ENCODE measurements around the gene PI3.

PI3 gene

DNA sequence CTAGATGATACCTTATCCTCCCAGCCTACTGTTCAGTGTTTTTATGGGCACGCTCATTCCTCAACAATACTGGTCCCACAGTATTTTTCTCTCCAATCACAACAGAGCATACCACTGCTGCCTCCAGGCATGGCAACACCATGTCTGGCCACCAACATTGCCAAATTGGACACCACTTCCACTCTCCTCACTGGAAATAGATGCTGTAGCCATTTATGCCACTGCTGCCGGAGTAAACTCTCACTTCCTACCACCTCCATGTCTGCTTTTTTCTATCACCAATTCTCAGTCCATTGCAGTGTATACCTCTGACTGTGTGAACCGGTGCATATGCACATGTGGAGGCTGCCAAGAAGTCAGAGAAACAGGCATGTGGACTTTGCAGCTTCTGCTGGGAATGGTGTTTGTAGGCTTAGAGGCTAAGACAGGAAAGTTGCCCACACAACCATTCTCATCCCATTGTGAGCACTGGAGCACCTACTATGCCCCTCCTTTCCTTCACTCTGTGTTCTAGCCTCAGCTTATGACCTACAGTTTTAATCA lies 14.4 kb downstream of the PI3 start:
- DNase-seq, result no peak

DNA sequence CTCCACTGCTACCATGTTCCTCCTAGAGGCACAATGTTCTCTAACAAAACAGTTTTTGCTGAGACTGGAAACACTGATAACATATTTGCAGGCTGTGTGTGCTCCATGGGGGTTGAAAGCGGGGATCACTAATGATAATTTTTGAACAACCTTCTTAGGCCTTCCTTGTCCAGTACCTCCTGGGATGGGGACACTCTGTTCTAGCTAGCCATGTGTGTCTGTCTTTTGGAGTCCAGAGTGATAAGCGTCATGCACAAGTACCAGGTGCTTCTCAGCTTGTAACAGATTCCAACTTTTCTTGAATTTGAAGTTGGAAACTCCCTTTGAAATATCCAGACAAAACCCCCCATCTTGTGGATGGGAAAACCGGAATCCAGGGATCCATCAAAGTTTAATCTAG lies 15.2 kb downstream of the PI3 start:
- no peak for DNase-seq

DNA sequence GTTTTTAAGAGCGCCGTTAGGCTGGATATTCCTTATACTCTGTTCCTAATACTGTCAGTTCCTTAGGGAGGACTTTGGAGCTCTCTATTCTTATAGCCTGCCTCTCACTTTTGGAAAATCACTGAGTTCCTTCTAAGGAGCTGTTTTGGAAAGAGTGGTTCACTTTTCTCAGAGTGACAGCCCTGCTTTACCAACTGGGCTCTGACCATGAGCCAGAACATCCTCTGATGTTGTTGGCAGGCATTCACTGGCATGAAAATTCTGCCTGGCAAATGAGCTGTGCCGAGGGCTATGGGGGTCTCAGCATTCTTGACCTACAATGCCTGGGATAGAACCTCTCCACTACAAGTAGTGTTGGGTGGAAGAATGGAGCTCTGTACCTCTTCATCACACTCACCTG lies 17.2 kb downstream of the PI3 start:
- DNase-seq, result no peak

DNA sequence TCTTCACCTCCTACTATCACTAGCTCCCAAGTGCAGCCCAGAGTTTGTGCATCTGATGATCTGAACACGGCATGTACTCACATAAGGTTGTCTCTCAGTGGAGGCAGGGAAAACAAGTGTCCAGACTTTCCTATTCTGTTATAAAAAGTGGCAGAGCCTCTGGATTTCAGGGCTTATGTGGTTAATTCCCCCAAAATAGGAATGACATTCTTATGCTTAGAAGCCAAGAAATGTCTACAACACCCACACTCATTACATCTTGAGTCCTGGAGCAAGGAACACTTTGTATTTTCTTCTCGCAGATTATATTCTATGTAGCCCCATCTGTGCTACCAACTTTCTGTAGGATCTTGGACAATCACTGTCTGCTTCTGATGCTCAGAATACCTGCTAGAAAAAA lies 18.6 kb downstream of the PI3 start:
- no peak for DNase-seq

DNA sequence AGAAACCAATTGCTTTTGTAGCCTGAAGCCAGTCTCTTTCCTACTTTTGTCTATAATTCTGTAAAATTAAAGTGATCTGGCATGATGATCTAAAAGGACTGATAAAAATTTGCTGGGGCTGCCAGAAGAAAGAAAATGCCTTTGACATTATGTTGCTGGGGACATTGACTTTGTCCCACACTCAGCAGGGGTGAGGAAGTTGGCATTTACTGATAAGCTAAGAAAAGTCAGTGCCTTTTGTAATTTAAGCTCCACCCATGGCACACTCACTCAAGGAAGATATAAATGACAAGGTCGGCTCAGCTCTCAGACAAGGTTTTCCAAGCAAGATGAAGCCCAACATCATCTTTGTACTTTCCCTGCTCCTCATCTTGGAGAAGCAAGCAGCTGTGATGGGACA lies 32.0 kb downstream of the PI3 start, which contains the start of gene SEMG1:
Gene SEMG1, plus strand, starts transcription at position 309 of the 400 bp plus-strand sequence. Its CDS starts 21 bp downstream, at position 330.
- DNase-seq, result no peak

DNA sequence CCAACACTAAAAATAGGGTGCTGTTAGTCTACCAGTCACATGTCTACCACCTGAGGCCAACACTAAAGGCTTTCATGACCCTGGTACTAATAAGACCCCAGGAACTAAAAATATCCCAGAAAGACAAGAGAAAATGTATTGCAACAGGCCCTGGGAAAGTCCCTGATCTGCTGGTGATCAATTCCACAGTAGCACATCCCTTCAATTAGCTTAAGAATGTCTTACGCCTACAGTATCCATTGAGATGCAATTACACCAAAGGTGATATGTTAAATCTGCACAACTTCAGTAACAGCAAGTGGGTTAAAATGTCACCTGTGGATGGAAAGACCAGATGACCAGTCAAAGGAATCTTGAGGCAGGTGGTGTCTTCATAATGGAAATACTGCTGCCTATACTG lies 35.2 kb downstream of the PI3 start:
- DNase-seq, result no peak

DNA sequence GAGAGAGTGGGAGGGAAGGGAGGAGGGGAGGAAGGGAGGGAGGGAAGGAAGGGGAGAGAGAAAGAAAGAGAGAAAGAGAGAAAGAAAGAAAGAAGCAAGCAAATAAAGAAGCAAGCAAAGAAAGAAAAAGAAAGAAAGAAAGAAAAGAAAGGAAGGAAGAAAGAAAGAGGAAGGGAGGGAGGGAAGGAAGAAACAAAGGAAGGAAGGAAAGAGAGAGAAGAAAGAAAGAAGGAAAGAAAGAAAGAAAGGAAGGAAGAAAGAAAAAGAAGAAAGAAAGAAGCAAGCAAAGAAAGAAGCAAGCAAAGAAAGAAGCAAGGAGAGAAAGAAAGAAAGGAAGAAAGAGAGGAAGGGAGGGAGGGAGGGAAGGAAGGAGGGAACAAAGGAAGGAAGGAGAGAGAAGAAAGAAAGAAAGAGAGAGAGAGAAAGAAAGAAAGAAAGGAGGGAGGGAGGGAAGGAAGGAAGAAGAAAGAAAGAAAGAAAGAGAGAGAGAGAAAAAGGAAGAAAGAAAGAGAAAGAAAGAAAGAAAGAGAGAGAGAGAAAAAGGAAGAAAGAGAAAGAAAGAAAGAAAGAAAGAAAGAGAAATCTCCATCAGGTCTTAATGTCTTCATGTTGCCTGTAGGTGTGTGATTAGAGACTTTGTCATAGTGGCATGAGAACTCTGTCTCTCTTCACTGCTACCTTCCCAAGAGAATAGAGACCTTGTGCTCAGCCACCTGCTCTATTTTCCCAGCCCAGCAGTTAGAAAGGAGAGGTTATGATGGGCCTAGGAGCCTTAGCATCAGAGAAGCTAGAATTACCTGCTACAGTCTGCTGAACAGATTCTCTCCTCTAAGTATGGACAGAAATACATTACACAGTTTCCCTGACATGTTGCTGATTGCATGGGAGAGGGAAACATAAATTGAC lies 37.1 kb downstream of the PI3 start:
- no peak for DNase-seq

DNA sequence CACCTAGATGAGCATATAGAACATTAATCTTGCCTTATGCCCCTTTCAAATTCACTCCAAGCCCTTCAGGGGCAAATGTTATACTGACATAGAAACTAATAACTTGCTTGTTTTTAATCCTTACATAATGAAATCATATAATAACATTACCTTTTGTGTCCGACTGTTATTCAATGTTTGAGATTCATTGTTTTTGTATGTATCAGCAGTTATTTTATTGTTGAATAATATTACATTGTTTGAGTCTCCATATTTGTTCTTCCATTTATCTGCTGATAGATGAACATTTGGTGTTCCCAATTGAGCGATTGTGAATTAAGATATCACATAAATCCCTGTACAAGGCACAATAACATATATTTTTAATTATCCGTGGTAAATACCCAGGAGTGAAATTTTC lies 38.1 kb downstream of the PI3 start:
- DNase-seq, result no peak

DNA sequence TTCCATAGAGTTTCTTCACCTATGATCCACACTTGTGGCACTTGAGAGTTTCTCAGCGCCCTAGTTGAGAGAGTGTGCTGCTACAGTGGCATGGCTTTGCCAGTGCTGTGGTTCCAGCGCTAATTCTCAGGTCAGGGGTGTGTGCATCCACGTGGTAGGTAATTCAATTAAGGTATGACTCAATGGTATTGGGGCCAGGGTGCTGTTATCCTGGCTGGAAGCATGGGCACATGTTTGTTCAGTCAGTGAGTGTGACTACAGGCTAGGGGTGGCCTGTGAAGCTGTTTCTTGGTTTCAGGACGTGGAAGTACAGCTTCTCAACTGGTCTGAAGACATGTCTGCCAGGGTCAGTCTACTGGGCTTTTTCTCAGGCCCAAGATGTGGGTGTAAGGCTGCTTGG lies 43.4 kb downstream of the PI3 start:
- no peak for DNase-seq

DNA sequence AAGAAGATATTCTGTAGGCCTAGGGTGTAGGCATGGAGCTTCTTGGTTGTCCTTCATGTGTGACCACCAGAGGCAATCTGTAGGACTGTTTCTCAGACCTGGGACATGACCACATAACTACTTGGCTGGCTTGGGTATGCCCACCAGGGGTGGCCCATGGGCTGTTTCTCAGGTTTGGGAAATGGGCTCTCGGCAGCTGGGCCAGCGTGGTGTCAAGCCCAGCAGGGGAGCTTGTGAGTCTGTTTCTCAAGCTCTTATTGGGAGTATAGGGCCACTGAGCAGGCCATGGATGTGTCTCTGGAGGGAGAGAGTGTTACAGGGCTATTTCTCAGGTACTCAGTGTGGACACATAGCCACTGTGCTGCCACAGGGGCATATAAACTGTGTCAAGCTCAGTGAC lies 43.9 kb downstream of the PI3 start:
- no peak for DNase-seq

DNA sequence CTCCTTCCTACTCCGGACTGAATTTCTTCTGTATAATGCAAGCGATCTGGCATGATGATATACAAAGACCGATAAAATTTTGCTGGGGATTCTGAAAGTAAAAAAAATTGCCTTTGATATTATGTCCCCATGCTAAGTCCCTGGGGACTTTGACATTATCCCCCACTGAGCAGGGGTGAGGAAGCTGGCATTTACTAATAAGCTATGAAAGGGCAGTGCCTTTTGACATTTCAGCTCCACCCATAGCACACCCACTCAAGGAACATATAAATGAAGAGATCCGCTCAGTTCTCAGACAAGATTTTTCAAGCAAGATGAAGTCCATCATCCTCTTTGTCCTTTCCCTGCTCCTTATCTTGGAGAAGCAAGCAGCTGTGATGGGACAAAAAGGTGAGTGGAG lies 46.4 kb downstream of the PI3 start, which contains the start of gene SEMG2:
Gene SEMG2, plus strand, starts transcription at position 298 of the 400 bp plus-strand sequence. Its CDS starts 17 bp downstream, at position 315.
- no peak for DNase-seq

DNA sequence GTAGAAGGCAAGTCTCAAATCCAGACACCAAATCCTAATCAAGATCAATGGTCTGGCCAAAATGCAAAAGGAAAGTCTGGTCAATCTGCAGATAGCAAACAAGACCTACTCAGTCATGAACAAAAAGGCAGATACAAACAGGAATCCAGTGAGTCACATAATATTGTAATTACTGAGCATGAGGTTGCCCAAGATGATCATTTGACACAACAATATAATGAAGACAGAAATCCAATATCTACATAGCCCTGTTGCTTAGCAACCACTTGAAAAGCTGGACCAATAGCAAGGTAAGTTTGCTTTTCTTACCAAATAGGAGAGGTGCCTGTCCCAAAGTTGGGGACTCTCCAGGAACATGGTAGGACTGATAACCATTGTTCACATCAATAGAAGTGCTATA lies 48.4 kb downstream of the PI3 start:
- DNase-seq, result no peak
